HepG2 (cell line): Measurements from ENCODE around the gene CSRP3. TPM values are rescaled to one million over a fixed set of nuclear protein-coding genes. Genes with fewer than 3 reads are reported as not detected.

ENCODE experiments used
- BATF2 ChIP-seq: sonication (generic); formaldehyde crosslinking; IDR thresholded peaks from 2 replicates; pipeline ENCODE4 v1.8.0; 2022; ENCODE audit warnings: mild to moderate bottlenecking, missing genetic modification reagents, moderate library complexity
- DNMT3B ChIP-seq: conservative IDR thresholded peaks from 2 replicates; pipeline ENCODE4 v1.6.1; 2016; ENCODE audit warnings: missing biosample characterization, control low read depth
- HCFC1 ChIP-seq: fragments of 150-350 bp; IDR thresholded peaks from 2 replicates; pipeline ENCODE4 v1.6.1; 2014; ENCODE audit warnings: low read depth, low read length
- KDM1A ChIP-seq: IDR thresholded peaks from 2 replicates; pipeline ENCODE4 v1.6.1; 2016; ENCODE audit warnings: missing compliant biosample characterization
- MAFF ChIP-seq: IDR thresholded peaks from 2 replicates; pipeline ENCODE4 v1.6.1; 2011; ENCODE audit warnings: low read depth, low read length, improper control_type of control experiment
- MXI1 ChIP-seq: IDR thresholded peaks from 3 replicates; pipeline ENCODE4 v1.6.1; 2012; ENCODE audit warnings: low read depth, low read length, inconsistent platforms, borderline replicate concordance
- NFATC3 ChIP-seq: sonication (generic); formaldehyde crosslinking; IDR thresholded peaks from 2 replicates; pipeline ENCODE4 v1.5.1; 2020; ENCODE audit warnings: mild to moderate bottlenecking, missing genetic modification reagents
- PPARG ChIP-seq: conservative IDR thresholded peaks from 2 replicates; pipeline ENCODE4 v1.6.1; 2016; ENCODE audit warnings: missing biosample characterization, missing genetic modification reagents
- REL ChIP-seq: sonication (generic); formaldehyde crosslinking; conservative IDR thresholded peaks from 2 replicates; pipeline ENCODE4 v1.8.0; 2022; ENCODE audit warnings: mild to moderate bottlenecking, missing genetic modification reagents, moderate library complexity
- SNAPC2 ChIP-seq: sonication (generic); formaldehyde crosslinking; IDR thresholded peaks from 2 replicates; pipeline ENCODE4 v1.8.1; 2022; ENCODE audit warnings: mild to moderate bottlenecking, missing genetic modification reagents
- SP5 ChIP-seq: IDR thresholded peaks from 2 replicates; pipeline ENCODE4 v1.6.1; 2016; ENCODE audit warnings: low read depth, borderline replicate concordance
- SSRP1 ChIP-seq: IDR thresholded peaks from 2 replicates; pipeline ENCODE4 v1.6.1; 2016; ENCODE audit warnings: control low read depth
- STAG1 ChIP-seq: sonication (generic); formaldehyde crosslinking; IDR thresholded peaks from 2 replicates; pipeline ENCODE4 v1.4.0; 2020; ENCODE audit warnings: missing genetic modification reagents
- ZBTB7A ChIP-seq: sonication (generic); formaldehyde crosslinking; IDR thresholded peaks from 2 replicates; pipeline ENCODE4 v1.8.0; 2022; ENCODE audit warnings: mild to moderate bottlenecking, missing genetic modification reagents
- ZKSCAN8 ChIP-seq: IDR thresholded peaks from 2 replicates; pipeline ENCODE4 v1.6.1; 2016; ENCODE audit warnings: borderline replicate concordance, missing genetic modification reagents, missing compliant biosample characterization
- ZNF138 ChIP-seq: sonication (generic); formaldehyde crosslinking; IDR thresholded peaks from 2 replicates; pipeline ENCODE4 v1.5.0; 2020; ENCODE audit warnings: mild to moderate bottlenecking, low read depth, missing genetic modification reagents
- ZNF230 ChIP-seq: sonication (generic); formaldehyde crosslinking; IDR thresholded peaks from 2 replicates; pipeline ENCODE4 v1.4.0; 2020; ENCODE audit warnings: mild to moderate bottlenecking, missing genetic modification reagents
- ZNF580 ChIP-seq: IDR thresholded peaks from 2 replicates; pipeline ENCODE4 v1.6.1; 2016; ENCODE audit warnings: low read depth, borderline replicate concordance
- ZNF841 ChIP-seq: sonication (generic); formaldehyde crosslinking; IDR thresholded peaks from 2 replicates; pipeline ENCODE4 v1.8.1; 2023; ENCODE audit warnings: missing genetic modification reagents, borderline replicate concordance
- polyA plus RNA-seq, 8 experiments: library from polyadenylated mRNA; depleted of rRNA in 3 of 8; stranded (reverse) in 7 of 8; unstranded in 1 of 8; fragments of >200 nt; fragmentation: Illumina TruSeq in 4 of 8; extraction: Trizol in 4 of 8; gene quantifications; 2 replicates each; pipeline versions ENCODE4 v1.2.1 to v1.2.3, GENCODE V29; 2011 to 2016; ENCODE audit warnings: low read depth in 4 of 8, missing spikeins in 1 of 8, mixed read lengths in 1 of 8; ENCODE audit not compliant: insufficient read depth in 1 of 8
- total RNA-seq, 5 experiments: library from RNA; depleted of rRNA; stranded (reverse); fragments of >200 nt; fragmentation: Illumina TruSeq; extraction: Trizol; gene quantifications; 2 replicates each; pipeline ENCODE4 v1.2.3, GENCODE V29; 2016; ENCODE audit warnings: low read depth in 1 of 5
- TF ChIP-seq, protein P1 (sequence below): sonication (generic); formaldehyde crosslinking; IDR thresholded peaks from 2 replicates; pipeline ENCODE4 v1.5.0; 2020; ENCODE audit warnings: mild to moderate bottlenecking, missing genetic modification reagents, borderline replicate concordance
- TF ChIP-seq, protein P2 (sequence below): sonication (generic); formaldehyde crosslinking; IDR thresholded peaks from 2 replicates; pipeline ENCODE4 v1.5.1; 2020; ENCODE audit warnings: mild to moderate bottlenecking, missing genetic modification reagents, moderate library complexity
- TF ChIP-seq, protein P3 (sequence below): sonication (generic); formaldehyde crosslinking; IDR thresholded peaks from 2 replicates; pipeline ENCODE4 v1.4.0; 2020; ENCODE audit warnings: missing genetic modification reagents

Gene CSRP3
- total and polyA plus RNA-seq, 2 of the 13 experiments (the other 11 are each of a cell fraction or from before 2014, with no cell fraction given), result not detected

GRCh38 chr11:19240420-19241259 is 38.9 kb upstream of the CSRP3 start, which contains the start of gene E2F8 (continued):
- TF ChIP-seq SNAPC2 (CRISPR knock-in tag) (peak; percentile 84), DNMT3B (no peak), HCFC1 (no peak), KDM1A (no peak), ZNF841 (CRISPR knock-in tag) (no peak), STAG1 (CRISPR knock-in tag) (no peak), ZBTB7A (CRISPR knock-in tag) (no peak), ZNF138 (CRISPR knock-in tag) (no peak), MXI1 (peak; percentile 94), ZNF580 (no peak), NFATC3 (no peak), BATF2 (CRISPR knock-in tag) (no peak), PPARG (peak; percentile 16; the same call in 1 of the 2 replicates), ZKSCAN8 (CRISPR knock-in tag) (no peak), MAFF (no peak), SSRP1 (CRISPR knock-in tag) (no peak), REL (CRISPR knock-in tag) (0 out of 2 replicates have a peak, but pooled peaks have one; percentile 79), SP5 (CRISPR knock-in tag) (peak; percentile 60; the same call in 1 of the 2 replicates), ZNF230 (CRISPR knock-in tag) (no peak)
- TF ChIP-seq, protein P1, sequence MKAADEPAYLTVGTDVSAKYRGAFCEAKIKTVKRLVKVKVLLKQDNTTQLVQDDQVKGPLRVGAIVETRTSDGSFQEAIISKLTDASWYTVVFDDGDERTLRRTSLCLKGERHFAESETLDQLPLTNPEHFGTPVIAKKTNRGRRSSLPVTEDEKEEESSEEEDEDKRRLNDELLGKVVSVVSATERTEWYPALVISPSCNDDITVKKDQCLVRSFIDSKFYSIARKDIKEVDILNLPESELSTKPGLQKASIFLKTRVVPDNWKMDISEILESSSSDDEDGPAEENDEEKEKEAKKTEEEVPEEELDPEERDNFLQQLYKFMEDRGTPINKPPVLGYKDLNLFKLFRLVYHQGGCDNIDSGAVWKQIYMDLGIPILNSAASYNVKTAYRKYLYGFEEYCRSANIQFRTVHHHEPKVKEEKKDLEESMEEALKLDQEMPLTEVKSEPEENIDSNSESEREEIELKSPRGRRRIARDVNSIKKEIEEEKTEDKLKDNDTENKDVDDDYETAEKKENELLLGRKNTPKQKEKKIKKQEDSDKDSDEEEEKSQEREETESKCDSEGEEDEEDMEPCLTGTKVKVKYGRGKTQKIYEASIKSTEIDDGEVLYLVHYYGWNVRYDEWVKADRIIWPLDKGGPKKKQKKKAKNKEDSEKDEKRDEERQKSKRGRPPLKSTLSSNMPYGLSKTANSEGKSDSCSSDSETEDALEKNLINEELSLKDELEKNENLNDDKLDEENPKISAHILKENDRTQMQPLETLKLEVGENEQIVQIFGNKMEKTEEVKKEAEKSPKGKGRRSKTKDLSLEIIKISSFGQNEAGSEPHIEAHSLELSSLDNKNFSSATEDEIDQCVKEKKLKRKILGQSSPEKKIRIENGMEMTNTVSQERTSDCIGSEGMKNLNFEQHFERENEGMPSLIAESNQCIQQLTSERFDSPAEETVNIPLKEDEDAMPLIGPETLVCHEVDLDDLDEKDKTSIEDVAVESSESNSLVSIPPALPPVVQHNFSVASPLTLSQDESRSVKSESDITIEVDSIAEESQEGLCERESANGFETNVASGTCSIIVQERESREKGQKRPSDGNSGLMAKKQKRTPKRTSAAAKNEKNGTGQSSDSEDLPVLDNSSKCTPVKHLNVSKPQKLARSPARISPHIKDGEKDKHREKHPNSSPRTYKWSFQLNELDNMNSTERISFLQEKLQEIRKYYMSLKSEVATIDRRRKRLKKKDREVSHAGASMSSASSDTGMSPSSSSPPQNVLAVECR, result peak; percentile 97
- TF ChIP-seq, protein P2, sequence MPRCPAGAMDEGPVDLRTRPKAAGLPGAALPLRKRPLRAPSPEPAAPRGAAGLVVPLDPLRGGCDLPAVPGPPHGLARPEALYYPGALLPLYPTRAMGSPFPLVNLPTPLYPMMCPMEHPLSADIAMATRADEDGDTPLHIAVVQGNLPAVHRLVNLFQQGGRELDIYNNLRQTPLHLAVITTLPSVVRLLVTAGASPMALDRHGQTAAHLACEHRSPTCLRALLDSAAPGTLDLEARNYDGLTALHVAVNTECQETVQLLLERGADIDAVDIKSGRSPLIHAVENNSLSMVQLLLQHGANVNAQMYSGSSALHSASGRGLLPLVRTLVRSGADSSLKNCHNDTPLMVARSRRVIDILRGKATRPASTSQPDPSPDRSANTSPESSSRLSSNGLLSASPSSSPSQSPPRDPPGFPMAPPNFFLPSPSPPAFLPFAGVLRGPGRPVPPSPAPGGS, result 0 out of 2 replicates have a peak, but pooled peaks have one; percentile 11
- TF ChIP-seq, protein P3, sequence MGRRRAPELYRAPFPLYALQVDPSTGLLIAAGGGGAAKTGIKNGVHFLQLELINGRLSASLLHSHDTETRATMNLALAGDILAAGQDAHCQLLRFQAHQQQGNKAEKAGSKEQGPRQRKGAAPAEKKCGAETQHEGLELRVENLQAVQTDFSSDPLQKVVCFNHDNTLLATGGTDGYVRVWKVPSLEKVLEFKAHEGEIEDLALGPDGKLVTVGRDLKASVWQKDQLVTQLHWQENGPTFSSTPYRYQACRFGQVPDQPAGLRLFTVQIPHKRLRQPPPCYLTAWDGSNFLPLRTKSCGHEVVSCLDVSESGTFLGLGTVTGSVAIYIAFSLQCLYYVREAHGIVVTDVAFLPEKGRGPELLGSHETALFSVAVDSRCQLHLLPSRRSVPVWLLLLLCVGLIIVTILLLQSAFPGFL (CRISPR knock-in tag), result no peak
